IPS-18a (cell line): ENCODE measurements around the gene TRMT44.
"Not testable (repeated sequence)": the region's sequence is repeated elsewhere in the genome, so short reads cannot be mapped to it uniquely, and the experiment has no call there.

Source experiments
- H3K27ac ChIP-seq: one replicate; pipeline ENCODE4 v1.5.1; 2013; ENCODE audit warnings: low read length
- H3K27me3 ChIP-seq: one replicate; pipeline ENCODE4 v1.6.1; 2013; ENCODE audit warnings: mild to moderate bottlenecking, low read length; ENCODE audit not compliant: control insufficient read depth, insufficient read depth
- H3K36me3 ChIP-seq: one replicate; pipeline ENCODE4 v1.6.1; 2013; ENCODE audit warnings: low read depth, low read length; ENCODE audit not compliant: control insufficient read depth
- H3K4me1 ChIP-seq: one replicate; pipeline ENCODE4 v1.6.1; 2013; ENCODE audit warnings: low read depth, low read length; ENCODE audit not compliant: control insufficient read depth
- H3K4me3 ChIP-seq: one replicate; pipeline ENCODE4 v1.5.1; 2013; ENCODE audit warnings: low read length
- H3K9ac ChIP-seq: one replicate; pipeline ENCODE4 v1.6.1; 2013; ENCODE audit warnings: mild to moderate bottlenecking, low read length, moderate library complexity
- H3K9me3 ChIP-seq: one replicate; pipeline ENCODE4 v1.6.1; 2013; ENCODE audit warnings: low read depth, low read length; ENCODE audit not compliant: control insufficient read depth

Gene TRMT44

DNA sequence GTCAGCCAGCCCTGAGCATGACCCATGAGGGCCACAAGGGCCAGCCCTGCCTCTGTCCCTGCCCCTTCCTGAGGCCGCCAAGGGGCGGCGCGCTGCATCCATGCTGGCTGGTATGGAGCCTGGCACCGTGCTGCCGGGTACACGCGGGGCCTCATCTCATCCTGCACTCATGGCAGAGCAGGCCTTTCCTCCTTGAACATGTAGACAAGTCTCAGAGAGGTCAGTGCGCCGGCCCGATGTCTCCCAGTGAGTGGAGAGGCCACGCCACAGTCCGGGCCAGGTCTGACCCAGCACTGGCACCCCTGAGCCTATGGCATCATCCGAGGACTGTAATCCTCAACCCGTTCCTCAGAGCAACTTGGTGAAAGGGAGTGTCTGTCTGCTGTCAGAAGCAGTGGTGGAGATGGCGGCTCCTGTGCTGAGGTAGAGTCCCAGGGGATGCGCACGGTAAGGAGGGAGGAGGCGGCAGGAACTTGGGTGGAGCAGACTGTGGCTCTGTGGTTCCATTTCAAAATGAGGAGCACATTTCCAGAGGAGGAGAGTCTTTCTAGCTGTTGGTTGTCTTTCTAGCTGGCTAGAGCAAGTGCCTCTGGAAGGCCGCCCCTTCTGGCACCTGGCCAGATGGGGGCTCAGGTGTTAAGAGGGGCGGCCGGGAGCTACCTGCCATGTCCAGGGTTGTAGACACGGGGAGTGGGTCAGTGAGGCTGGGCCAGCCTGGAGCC lies 32.8 kb downstream of the TRMT44 start:
- H3K36me3 ChIP-seq: peaks cover 36% of the 10 kb centered on the region
- H3K9ac ChIP-seq: no peak overlapping the region
- H3K4me3 ChIP-seq: no peak overlapping the region
- H3K27me3 ChIP-seq: no peaks in the 10 kb centered on the region
- H3K9me3 ChIP-seq: no peaks in the 10 kb centered on the region
- no peak overlapping the region for H3K27ac ChIP-seq
- H3K4me1 ChIP-seq: peaks cover 4% of the 10 kb centered on the region

DNA sequence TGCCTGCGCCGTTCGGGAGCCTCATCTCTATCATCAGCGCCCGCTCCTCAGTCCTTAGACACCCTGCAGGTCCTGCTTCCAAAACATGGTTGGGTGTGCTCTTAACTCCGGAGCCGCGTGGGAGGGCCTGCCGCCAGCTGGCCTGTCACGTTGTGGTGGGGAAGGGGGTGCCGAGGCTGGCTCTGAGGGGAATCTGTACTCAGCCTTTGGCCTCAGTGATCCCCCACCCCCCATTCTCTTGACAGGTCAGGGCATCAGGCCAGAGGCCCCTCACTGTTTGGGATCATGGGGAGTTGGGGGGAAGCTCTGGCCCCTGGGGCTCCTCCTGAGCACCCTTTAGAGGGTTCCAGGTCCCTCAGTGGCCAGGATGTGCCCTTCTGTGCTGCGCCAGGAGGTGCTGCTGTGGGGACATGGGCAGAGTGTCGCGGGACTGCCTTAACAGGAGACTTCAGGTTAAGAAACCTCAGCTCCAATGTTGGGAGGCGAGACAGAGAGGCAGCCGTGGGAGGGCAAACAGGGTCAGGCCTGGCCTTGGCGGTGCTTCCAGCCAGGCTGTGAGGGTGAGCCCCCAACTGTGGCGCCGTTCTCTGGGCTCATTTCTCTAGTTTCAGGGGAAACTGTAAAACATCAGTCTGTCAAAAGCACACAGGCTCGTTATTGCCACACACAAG lies 33.5 kb downstream of the TRMT44 start:
- H3K4me3 ChIP-seq: no peak overlapping the region
- H3K4me1 ChIP-seq: peaks cover 2% of the 10 kb centered on the region
- no peak overlapping the region for H3K27ac ChIP-seq
- no peaks in the 10 kb centered on the region for H3K9me3 ChIP-seq
- H3K27me3 ChIP-seq: no peaks in the 10 kb centered on the region
- no peak overlapping the region for H3K9ac ChIP-seq
- H3K36me3 ChIP-seq: peaks cover 32% of the 10 kb centered on the region

- H3K9ac ChIP-seq: no peak overlapping the region
- no peaks in the 10 kb centered on the region for H3K27me3 ChIP-seq
- no peak overlapping the region for H3K27ac ChIP-seq
- H3K36me3 ChIP-seq: peaks cover 26% of the 10 kb centered on the region
- H3K4me3 ChIP-seq: no peak overlapping the region
- H3K4me1 ChIP-seq: no peaks in the 10 kb centered on the region
- H3K9me3 ChIP-seq: no peaks in the 10 kb centered on the region
Measured at GRCh38 chr4:8474856-8475255, 34.3 kb downstream of the TRMT44 start.

- Histone ChIP-seq H3K4me3 (no peak overlapping the region), H3K9ac (no peak overlapping the region), H3K4me1 (peaks cover 3% of the 10 kb centered on the region), H3K27me3 (no peaks in the 10 kb centered on the region), H3K27ac (no peak overlapping the region), H3K36me3 (peaks cover 20% of the 10 kb centered on the region), H3K9me3 (no peaks in the 10 kb centered on the region)
Measured at GRCh38 chr4:8475751-8476575, 35.4 kb downstream of the TRMT44 start.

GRCh38 chr4:8477095-8477635 lies 36.6 kb downstream of the TRMT44 start:
- H3K36me3 ChIP-seq: peaks cover 20% of the 10 kb centered on the region
- H3K27ac ChIP-seq: no peak overlapping the region
- no peaks in the 10 kb centered on the region for H3K9me3 ChIP-seq

DNA sequence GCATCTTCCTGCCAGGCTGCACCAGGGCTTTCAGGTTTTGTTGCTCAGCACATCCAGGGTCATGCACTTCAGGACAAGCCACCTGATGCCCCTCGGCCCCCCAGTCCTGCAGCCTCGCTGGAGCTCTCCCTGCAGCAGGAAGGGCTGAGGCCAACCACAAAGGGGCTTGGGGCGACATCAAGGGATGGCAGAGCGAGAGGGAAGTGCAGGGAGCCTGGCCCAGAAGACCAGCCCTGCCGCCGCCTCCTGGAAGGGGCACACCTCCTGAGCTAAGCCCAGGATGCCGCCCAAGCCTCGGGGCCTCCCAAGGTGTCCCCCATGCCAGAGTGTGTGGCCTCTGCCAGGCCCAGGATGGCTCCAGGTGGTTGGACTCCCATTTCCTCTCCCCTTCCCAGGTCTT lies 37.1 kb downstream of the TRMT44 start:
- no peak overlapping the region for H3K27ac ChIP-seq

More at GRCh38 chr4:8477095-8477635, 36.6 kb downstream of the TRMT44 start:
- H3K27me3 ChIP-seq: no peaks in the 10 kb centered on the region
- H3K9ac ChIP-seq: no peak overlapping the region
- H3K4me1 ChIP-seq: peaks cover 6% of the 10 kb centered on the region
- no peak overlapping the region for H3K4me3 ChIP-seq

DNA sequence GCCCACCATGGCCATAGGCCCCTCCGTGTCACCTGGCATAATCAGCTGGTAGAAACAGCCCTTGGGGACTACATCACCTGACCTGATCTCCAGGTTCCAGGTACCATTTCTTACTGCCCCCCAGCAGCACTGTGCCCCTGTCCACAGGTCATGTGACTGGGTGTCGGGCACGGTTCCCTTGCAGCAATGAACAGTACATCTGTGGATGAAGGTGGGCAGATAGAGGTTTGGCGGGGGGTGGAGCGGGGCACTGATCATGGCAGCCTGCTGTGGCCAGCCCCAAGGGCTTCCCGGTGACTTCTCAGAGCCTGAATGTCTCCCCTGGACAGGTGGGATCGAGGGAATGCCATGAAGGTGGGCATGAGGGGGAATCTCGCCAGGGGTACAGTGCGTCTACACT lies 37.8 kb downstream of the TRMT44 start:
- no peaks in the 10 kb centered on the region for H3K9me3 ChIP-seq
- H3K4me3 ChIP-seq: no peak overlapping the region
- peaks cover 6% of the 10 kb centered on the region for H3K4me1 ChIP-seq
- no peak overlapping the region for H3K27ac ChIP-seq
- peaks cover 18% of the 10 kb centered on the region for H3K36me3 ChIP-seq
- no peaks in the 10 kb centered on the region for H3K27me3 ChIP-seq
- H3K9ac ChIP-seq: no peak overlapping the region

More for the DNA sequence above, 37.1 kb downstream of the TRMT44 start:
- Histone ChIP-seq H3K9ac (no peak overlapping the region), H3K4me3 (no peak overlapping the region), H3K36me3 (peaks cover 20% of the 10 kb centered on the region), H3K4me1 (peaks cover 6% of the 10 kb centered on the region), H3K27me3 (no peaks in the 10 kb centered on the region), H3K9me3 (no peaks in the 10 kb centered on the region)

- Histone ChIP-seq H3K27me3 (no peaks in the 10 kb centered on the region), H3K4me1 (peaks cover 6% of the 10 kb centered on the region), H3K9me3 (no peaks in the 10 kb centered on the region), H3K27ac (no peak overlapping the region), H3K36me3 (peaks cover 16% of the 10 kb centered on the region), H3K4me3 (no peak overlapping the region), H3K9ac (no peak overlapping the region)
Measured at GRCh38 chr4:8478801-8479744, 38.5 kb downstream of the TRMT44 start.

- Histone ChIP-seq H3K27me3 (no peaks in the 10 kb centered on the region), H3K4me3 (no peak overlapping the region), H3K36me3 (peaks cover 16% of the 10 kb centered on the region), H3K4me1 (peaks cover 6% of the 10 kb centered on the region), H3K9ac (no peak overlapping the region), H3K27ac (no peak overlapping the region), H3K9me3 (no peaks in the 10 kb centered on the region)
Measured at GRCh38 chr4:8480221-8480620, 39.6 kb downstream of the TRMT44 start.

GRCh38 chr4:8486643-8487042 lies 46.1 kb downstream of the TRMT44 start:
- H3K4me3 ChIP-seq, H3K4me1 ChIP-seq, H3K27me3 ChIP-seq: not testable (repeated sequence)

More at GRCh38 chr4:8486643-8487042, 46.1 kb downstream of the TRMT44 start:
- not testable (repeated sequence) for H3K9me3 ChIP-seq, H3K36me3 ChIP-seq, H3K9ac ChIP-seq, H3K27ac ChIP-seq
